ENCODE measurements around the gene M1AP.

The M1AP gene

GRCh38 chr2:74516650-74517049 is 131.5 kb downstream of the M1AP start:
- DNase-seq = no peak

GRCh38 chr2:74515981-74516633 is 132.0 kb downstream of the M1AP start:
- no peak for DNase-seq

- DNase-seq = no peak
Observed at GRCh38 chr2:74515271-74515980, 132.7 kb downstream of the M1AP start.

GRCh38 chr2:74514368-74515270 is 133.5 kb downstream of the M1AP start, which contains the start of gene TLX2:
TLX2 (plus strand) TSS chr2:74514450; CDS start chr2:74514807, 357 bp downstream.
- DNase-seq = no peak

- DNase-seq = no peak
Observed at GRCh38 chr2:74513605-74514367, 134.3 kb downstream of the M1AP start.

GRCh38 chr2:74512744-74513604 is 135.2 kb downstream of the M1AP start:
- DNase-seq = no peak

- DNase-seq = no peak
Observed at GRCh38 chr2:74511104-74511989, 136.8 kb downstream of the M1AP start.

- DNase-seq = no peak
Observed at GRCh38 chr2:74510272-74510671, 137.9 kb downstream of the M1AP start.

- DNase-seq = no peak
Observed at GRCh38 chr2:74507926-74508520, 140.1 kb downstream of the M1AP start.

All from NCI-H1092 (cell line).